ENCODE results near the gene TAP2. TPM values are rescaled to one million over a fixed set of nuclear protein-coding genes. Genes with fewer than 3 reads are reported as not detected.

Gene TAP2
- total and polyA plus RNA-seq, 2 of the 13 experiments (the other 11 are each of a cell fraction or from before 2014, with no cell fraction given), result 10.3 to 17.6 TPM

DNA sequence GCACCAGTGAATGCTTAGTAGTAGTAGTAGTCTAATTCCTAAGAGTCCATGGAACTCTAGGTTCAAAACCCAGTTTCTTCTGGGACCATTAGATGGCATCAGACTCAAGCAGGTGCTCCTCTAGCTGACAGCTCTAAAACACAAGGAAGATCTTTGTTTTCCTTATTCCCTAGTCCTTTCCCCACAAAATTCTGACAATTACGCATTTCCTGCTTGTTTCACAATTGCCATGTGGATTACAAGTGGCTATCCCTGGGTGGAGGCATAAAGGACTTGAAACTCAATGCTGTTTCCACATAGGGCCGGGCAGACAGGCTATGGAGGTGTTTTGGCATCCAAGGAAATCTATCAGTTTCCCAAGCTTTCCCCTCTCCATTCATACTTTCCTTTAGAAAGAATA is 12.6 kb downstream of the TAP2 start:
- H3K9me3 ChIP-seq (ENCODE audit: low read length), result no peaks in the 10 kb centered on the region
- 36% methylated on average over 2 of the region's 2 CpGs for WGBS (ENCODE audit: low lambda C conversion rate)
- no peak overlapping the region for H3K4me3 ChIP-seq (replicated peaks in 1 of 3; ENCODE audit: insufficient read depth in 1 of 3, low read depth in 2 of 3, low read length in 3 of 3)
- peaks cover 9 to 22% of the 10 kb centered on the region in 2 experiments; a peak in 4 of 5 replicates for H3K36me3 ChIP-seq (replicated peaks in 1 of 2; ENCODE audit: control insufficient read depth in 1 of 2, insufficient read depth in 2 of 2, low read length in 2 of 2)
- intact Hi-C loops (cut with micrococcal nuclease; ENCODE audit: unreplicated experiment) (loop anchor here (1.0 kb wide), 2 partner anchors 29 to 42 kb away; no protein-coding TSS in a partner anchor), in situ Hi-C loops (cut with HindIII; ENCODE audit: extremely low pct_ligation_motif_present, low pct_unique_long_range_greater_than_20kb) (no loop called here)
- CTCF ChIA-PET (ENCODE audit: low intra/inter-chr PET ratio, low total read pairs), result interaction anchor here (1.4 to 2.5 kb wide), 2 partner anchors 28 to 42 kb away, joined by 4 to 18 read pairs; partner anchors contain the start of gene TAP1
- no peak overlapping the region for H3K9ac ChIP-seq (ENCODE audit: insufficient read depth, low read depth, low read length)
- H3K27ac ChIP-seq (ENCODE audit: extremely low read length, insufficient read depth, low read length), result no peak overlapping the region
- H4K20me1 ChIP-seq (ENCODE audit: insufficient read depth, low read length), result no peaks in the 10 kb centered on the region
- FAIRE-seq (peak; percentile 91), ATAC-seq (peak; percentile 87), DNase-seq (ENCODE audit: low spot score) (peak; percentile 55)
- H3K4me2 ChIP-seq (ENCODE audit: low read depth, low read length), result no peak overlapping the region
- no peaks in the 10 kb centered on the region for H3K27me3 ChIP-seq (ENCODE audit: control insufficient read depth in 1 of 2, insufficient read depth in 2 of 2, low read length in 2 of 2)
- no peak overlapping the region for H2AFZ ChIP-seq (ENCODE audit: low read length)
- BruUV-seq (replicated peaks), result no TSS peak
- POLR2A ChIA-PET, result no interaction called here
- no peaks in the 10 kb centered on the region for H3K79me2 ChIP-seq (ENCODE audit: insufficient read depth, low read length)
- no peaks in the 10 kb centered on the region for H3K4me1 ChIP-seq (ENCODE audit: insufficient read depth, low read length)
- TF ChIP-seq SMC3 (IDR thresholded peaks at IDR 0.05; ENCODE audit: low read length), result peak; percentile 65
- TF ChIP-seq SAP130 (CRISPR knock-in tag; IDR thresholded peaks at IDR 0.05; ENCODE audit: low read depth), result peak; percentile 49
- peak; percentile 62; the same call in 1 of the 2 replicates for TF ChIP-seq MYPOP (CRISPR knock-in tag; IDR thresholded peaks at IDR 0.05)
- TF ChIP-seq ZNF644 (CRISPR knock-in tag; IDR thresholded peaks at IDR 0.05; ENCODE audit: low read depth), result no peak
- TF ChIP-seq STAG1 (CRISPR knock-in tag; IDR thresholded peaks at IDR 0.05), result peak; percentile 80
- 0 out of 2 replicates have a peak, but pooled peaks have one; percentile 42 for TF ChIP-seq ZSCAN20 (CRISPR knock-in tag; IDR thresholded peaks at IDR 0.05; ENCODE audit: borderline replicate concordance)
- no peak for TF ChIP-seq PCBP2 (optimal IDR thresholded peaks at IDR 0.05; ENCODE audit: low read depth, low read length, poor library complexity, severe bottlenecking)
- TF ChIP-seq, protein P1, sequence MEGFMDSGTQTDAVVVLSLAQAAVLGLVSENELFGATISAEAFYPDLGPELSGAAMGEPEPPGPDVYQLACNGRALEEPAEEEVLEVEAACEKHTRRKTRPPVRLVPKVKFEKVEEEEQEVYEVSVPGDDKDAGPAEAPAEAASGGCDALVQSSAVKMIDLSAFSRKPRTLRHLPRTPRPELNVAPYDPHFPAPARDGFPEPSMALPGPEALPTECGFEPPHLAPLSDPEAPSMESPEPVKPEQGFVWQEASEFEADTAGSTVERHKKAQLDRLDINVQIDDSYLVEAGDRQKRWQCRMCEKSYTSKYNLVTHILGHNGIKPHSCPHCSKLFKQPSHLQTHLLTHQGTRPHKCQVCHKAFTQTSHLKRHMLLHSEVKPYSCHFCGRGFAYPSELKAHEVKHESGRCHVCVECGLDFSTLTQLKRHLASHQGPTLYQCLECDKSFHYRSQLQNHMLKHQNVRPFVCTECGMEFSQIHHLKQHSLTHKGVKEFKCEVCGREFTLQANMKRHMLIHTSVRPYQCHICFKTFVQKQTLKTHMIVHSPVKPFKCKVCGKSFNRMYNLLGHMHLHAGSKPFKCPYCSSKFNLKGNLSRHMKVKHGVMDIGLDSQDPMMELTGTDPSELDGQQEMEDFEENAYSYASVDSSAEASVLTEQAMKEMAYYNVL (CRISPR knock-in tag; IDR thresholded peaks at IDR 0.05; ENCODE audit: borderline replicate concordance), result peak; percentile 46; the same call in 1 of the 2 replicates
- no peak for TF ChIP-seq FOXA1 (IDR thresholded peaks at IDR 0.05)
- TF ChIP-seq FOXA1 (CRISPR knock-in tag; IDR thresholded peaks at IDR 0.05), result no peak
- no peak for TF ChIP-seq ZNF674 (CRISPR knock-in tag; IDR thresholded peaks at IDR 0.05; ENCODE audit: low read depth)
- TF ChIP-seq RNF2 (conservative IDR thresholded peaks at IDR 0.05; ENCODE audit: low read depth), result no peak
- TF ChIP-seq, protein P2, sequence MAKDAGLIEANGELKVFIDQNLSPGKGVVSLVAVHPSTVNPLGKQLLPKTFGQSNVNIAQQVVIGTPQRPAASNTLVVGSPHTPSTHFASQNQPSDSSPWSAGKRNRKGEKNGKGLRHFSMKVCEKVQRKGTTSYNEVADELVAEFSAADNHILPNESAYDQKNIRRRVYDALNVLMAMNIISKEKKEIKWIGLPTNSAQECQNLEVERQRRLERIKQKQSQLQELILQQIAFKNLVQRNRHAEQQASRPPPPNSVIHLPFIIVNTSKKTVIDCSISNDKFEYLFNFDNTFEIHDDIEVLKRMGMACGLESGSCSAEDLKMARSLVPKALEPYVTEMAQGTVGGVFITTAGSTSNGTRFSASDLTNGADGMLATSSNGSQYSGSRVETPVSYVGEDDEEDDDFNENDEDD (CRISPR knock-in tag; IDR thresholded peaks at IDR 0.05; ENCODE audit: borderline replicate concordance), result no peak
- no peak for TF ChIP-seq XBP1 (CRISPR knock-in tag; IDR thresholded peaks at IDR 0.05)
- TF ChIP-seq, protein P3, sequence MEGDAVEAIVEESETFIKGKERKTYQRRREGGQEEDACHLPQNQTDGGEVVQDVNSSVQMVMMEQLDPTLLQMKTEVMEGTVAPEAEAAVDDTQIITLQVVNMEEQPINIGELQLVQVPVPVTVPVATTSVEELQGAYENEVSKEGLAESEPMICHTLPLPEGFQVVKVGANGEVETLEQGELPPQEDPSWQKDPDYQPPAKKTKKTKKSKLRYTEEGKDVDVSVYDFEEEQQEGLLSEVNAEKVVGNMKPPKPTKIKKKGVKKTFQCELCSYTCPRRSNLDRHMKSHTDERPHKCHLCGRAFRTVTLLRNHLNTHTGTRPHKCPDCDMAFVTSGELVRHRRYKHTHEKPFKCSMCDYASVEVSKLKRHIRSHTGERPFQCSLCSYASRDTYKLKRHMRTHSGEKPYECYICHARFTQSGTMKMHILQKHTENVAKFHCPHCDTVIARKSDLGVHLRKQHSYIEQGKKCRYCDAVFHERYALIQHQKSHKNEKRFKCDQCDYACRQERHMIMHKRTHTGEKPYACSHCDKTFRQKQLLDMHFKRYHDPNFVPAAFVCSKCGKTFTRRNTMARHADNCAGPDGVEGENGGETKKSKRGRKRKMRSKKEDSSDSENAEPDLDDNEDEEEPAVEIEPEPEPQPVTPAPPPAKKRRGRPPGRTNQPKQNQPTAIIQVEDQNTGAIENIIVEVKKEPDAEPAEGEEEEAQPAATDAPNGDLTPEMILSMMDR (CRISPR knock-in tag; IDR thresholded peaks at IDR 0.05), result peak; percentile 76
- peak; percentile 64 for TF ChIP-seq RAD21 (CRISPR knock-in tag; IDR thresholded peaks at IDR 0.05)
- 0 out of 2 replicates have a peak, but pooled peaks have one; percentile 56 for TF ChIP-seq RFXANK (CRISPR knock-in tag; IDR thresholded peaks at IDR 0.05)
- TF ChIP-seq ELF3 (CRISPR knock-in tag; IDR thresholded peaks at IDR 0.05), result peak; percentile 61; the same call in 1 of the 2 replicates
- peak; percentile 51; the same call in 1 of the 2 replicates for TF ChIP-seq IRF2 (CRISPR knock-in tag; IDR thresholded peaks at IDR 0.05)
- no peak for TF ChIP-seq SETDB1 (CRISPR knock-in tag; IDR thresholded peaks at IDR 0.05; ENCODE audit: borderline replicate concordance)
- TF ChIP-seq HNRNPH1 (optimal IDR thresholded peaks at IDR 0.05; ENCODE audit: low read depth, low read length), result no peak
- TF ChIP-seq CEBPG (CRISPR knock-in tag; IDR thresholded peaks at IDR 0.05), result 0 out of 2 replicates have a peak, but pooled peaks have one; percentile 19
